Stimulated activated CD4-positive, alpha-beta T cell treated with anti-CD3 and anti-CD28 coated beads, Interleukin-4, amount 100 ng/mL, for 24 hours (primary cell): ENCODE results near the gene ADGRV1.
"Not testable (repeated sequence)": the region's sequence is repeated elsewhere in the genome, so short reads cannot be mapped to it uniquely, and the experiment has no call there.

ENCODE experiments used
- DNase-seq: peaks from one replicate; pipeline ENCODE4 v3.0.0-alpha.2; 2020

Gene ADGRV1

GRCh38 chr5:90741022-90741564, 182.5 kb downstream of the ADGRV1 start:
- DNase-seq = no peak

- DNase-seq = no peak
Measured at GRCh38 chr5:90746119-90746518, 187.5 kb downstream of the ADGRV1 start.

GRCh38 chr5:90747175-90747574, 188.6 kb downstream of the ADGRV1 start:
- no peak for DNase-seq

GRCh38 chr5:90747693-90748092, 189.1 kb downstream of the ADGRV1 start:
- DNase-seq = no peak

- DNase-seq = no peak
Measured at GRCh38 chr5:90759119-90759518, 200.5 kb downstream of the ADGRV1 start.

GRCh38 chr5:90767710-90768109, 209.1 kb downstream of the ADGRV1 start:
- DNase-seq = no peak

- DNase-seq = not testable (repeated sequence)
Measured at GRCh38 chr5:90770006-90770541, 211.5 kb downstream of the ADGRV1 start.

GRCh38 chr5:90777959-90778358, 219.4 kb downstream of the ADGRV1 start:
- DNase-seq = no peak

GRCh38 chr5:90783460-90784333, 225.1 kb downstream of the ADGRV1 start:
- peak; percentile 74 for DNase-seq

GRCh38 chr5:90786756-90787155, 228.2 kb downstream of the ADGRV1 start:
- no peak for DNase-seq

- DNase-seq = no peak
Measured at GRCh38 chr5:90792725-90793124, 234.1 kb downstream of the ADGRV1 start.

- no peak for DNase-seq
Measured at GRCh38 chr5:90793183-90793582, 234.6 kb downstream of the ADGRV1 start.

GRCh38 chr5:90796919-90797318, 238.3 kb downstream of the ADGRV1 start:
- DNase-seq = not testable (repeated sequence)

- not testable (repeated sequence) for DNase-seq
Measured at GRCh38 chr5:90800082-90800481, 241.5 kb downstream of the ADGRV1 start.

- not testable (repeated sequence) for DNase-seq
Measured at GRCh38 chr5:90800515-90800914, 241.9 kb downstream of the ADGRV1 start.

- DNase-seq = peak; percentile 7
Measured at GRCh38 chr5:90802474-90803317, 244.1 kb downstream of the ADGRV1 start.

GRCh38 chr5:90803381-90803780, 244.8 kb downstream of the ADGRV1 start:
- no peak for DNase-seq

- no peak for DNase-seq
Measured at GRCh38 chr5:90803876-90804275, 245.3 kb downstream of the ADGRV1 start.

GRCh38 chr5:90807496-90807895, 248.9 kb downstream of the ADGRV1 start:
- no peak for DNase-seq

GRCh38 chr5:90809311-90810056, 250.9 kb downstream of the ADGRV1 start:
- no peak for DNase-seq

- DNase-seq = no peak
Measured at GRCh38 chr5:90810211-90810610, 251.6 kb downstream of the ADGRV1 start.

- no peak for DNase-seq
Measured at GRCh38 chr5:90813392-90813791, 254.8 kb downstream of the ADGRV1 start.
